ENCODE data around the gene CAMKK1. TPM values are rescaled to one million over a fixed set of nuclear protein-coding genes. Genes with fewer than 3 reads are reported as not detected.

Gene CAMKK1
- total RNA-seq, 1 experiment from 2014 or later = 9.6 TPM

- TF ChIP-seq NFYB (CRISPR knock-in tag; conservative IDR thresholded peaks at IDR 0.05; ENCODE audit: low read depth) (no peak), ZNF263 (CRISPR knock-in tag; IDR thresholded peaks at IDR 0.05; ENCODE audit: low read depth) (no peak)
Observed at GRCh38 chr17:3885970-3886369, 6.9 kb downstream of the CAMKK1 start (continued).

DNA sequence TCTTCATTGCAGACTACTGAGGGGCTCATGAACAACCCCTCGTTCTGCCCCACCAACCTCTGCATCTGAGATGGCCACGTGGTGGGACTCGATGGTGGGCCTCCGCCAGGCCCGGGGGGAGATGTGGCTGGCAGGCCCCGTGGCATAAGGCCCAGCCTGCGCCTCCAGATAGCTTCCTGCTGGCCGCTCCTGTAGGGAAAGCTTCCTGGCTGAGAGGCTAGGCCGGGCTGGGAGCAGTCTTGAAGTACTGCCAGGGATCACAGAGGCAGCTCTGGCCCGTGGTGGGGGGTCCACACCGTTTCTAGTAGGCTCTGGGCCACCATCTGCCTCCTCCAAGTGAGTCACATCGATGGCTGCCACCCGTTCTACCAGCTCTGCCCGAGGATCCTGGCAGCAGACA, 7.6 kb downstream of the CAMKK1 start:
- H3K36me3 Mint-ChIP-seq = 0 out of 2 replicates have a peak, but pooled peaks cover 5% of the 10 kb centered on the region
- H3K27ac Mint-ChIP-seq = no peak overlapping the region
- no peaks in the 10 kb centered on the region; the same call in 1 of the 2 replicates for H3K27me3 Mint-ChIP-seq (ENCODE audit: low read depth)
- ATAC-seq = no peak
- no peak overlapping the region for H3K4me3 Mint-ChIP-seq
- peaks cover 10% of the 10 kb centered on the region for H3K4me1 Mint-ChIP-seq
- ChIA-PET CTCF (interaction anchor here (1.0 to 1.7 kb wide), 2 partner anchors 29 to 39 kb away, joined by 4 to 7 read pairs; partner anchors contain the start of gene NCBP3), POLR2A (no interaction called here)
- DNase-seq (ENCODE audit: low spot score) = no peak
- TF ChIP-seq TP53 (CRISPR knock-in tag; IDR thresholded peaks at IDR 0.05) = no peak
- TF ChIP-seq ZNF263 (CRISPR knock-in tag; IDR thresholded peaks at IDR 0.05; ENCODE audit: low read depth) = no peak
- no peak for TF ChIP-seq ZNF423 (CRISPR knock-in tag; IDR thresholded peaks at IDR 0.05)
- TF ChIP-seq ATF1 (CRISPR knock-in tag; IDR thresholded peaks at IDR 0.05) = no peak
- no peak for TF ChIP-seq SP1 (CRISPR knock-in tag; conservative IDR thresholded peaks at IDR 0.05)
- no peak for TF ChIP-seq TCF7 (CRISPR knock-in tag; IDR thresholded peaks at IDR 0.05; ENCODE audit: low read depth)
- TF ChIP-seq, protein P1, sequence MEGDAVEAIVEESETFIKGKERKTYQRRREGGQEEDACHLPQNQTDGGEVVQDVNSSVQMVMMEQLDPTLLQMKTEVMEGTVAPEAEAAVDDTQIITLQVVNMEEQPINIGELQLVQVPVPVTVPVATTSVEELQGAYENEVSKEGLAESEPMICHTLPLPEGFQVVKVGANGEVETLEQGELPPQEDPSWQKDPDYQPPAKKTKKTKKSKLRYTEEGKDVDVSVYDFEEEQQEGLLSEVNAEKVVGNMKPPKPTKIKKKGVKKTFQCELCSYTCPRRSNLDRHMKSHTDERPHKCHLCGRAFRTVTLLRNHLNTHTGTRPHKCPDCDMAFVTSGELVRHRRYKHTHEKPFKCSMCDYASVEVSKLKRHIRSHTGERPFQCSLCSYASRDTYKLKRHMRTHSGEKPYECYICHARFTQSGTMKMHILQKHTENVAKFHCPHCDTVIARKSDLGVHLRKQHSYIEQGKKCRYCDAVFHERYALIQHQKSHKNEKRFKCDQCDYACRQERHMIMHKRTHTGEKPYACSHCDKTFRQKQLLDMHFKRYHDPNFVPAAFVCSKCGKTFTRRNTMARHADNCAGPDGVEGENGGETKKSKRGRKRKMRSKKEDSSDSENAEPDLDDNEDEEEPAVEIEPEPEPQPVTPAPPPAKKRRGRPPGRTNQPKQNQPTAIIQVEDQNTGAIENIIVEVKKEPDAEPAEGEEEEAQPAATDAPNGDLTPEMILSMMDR (IDR thresholded peaks at IDR 0.05) = no peak
- TF ChIP-seq E2F5 (CRISPR knock-in tag; IDR thresholded peaks at IDR 0.05) = no peak
- TF ChIP-seq KAT7 (CRISPR knock-in tag; IDR thresholded peaks at IDR 0.05; ENCODE audit: borderline replicate concordance) = no peak
- no peak for TF ChIP-seq CREM (CRISPR knock-in tag; IDR thresholded peaks at IDR 0.05)
- H3K9me3 Mint-ChIP-seq = no peaks in the 10 kb centered on the region

DNA sequence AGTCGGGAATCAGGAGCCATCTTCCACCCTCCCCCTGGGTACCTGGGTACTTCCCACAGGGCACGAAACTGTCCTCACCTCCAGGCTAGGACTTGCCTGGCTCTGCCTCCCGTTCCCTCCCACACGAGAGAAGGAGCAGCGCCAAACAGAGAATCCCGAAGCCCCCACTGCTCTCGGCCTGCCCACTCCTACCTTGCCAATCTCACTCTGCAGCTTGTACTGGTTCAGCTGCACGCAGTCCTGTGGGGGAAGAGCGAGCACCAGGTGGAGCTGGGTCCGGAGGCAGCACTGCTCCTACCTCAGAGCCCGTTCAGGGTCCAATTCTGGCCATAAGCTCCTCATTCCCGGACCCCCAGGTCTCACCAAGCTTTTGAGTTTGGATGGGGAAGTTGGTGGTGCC, 8.7 kb downstream of the CAMKK1 start:
- ChIA-PET CTCF (interaction anchor here (1.7 kb wide), 1 partner anchor 38 kb away, joined by 7 read pairs; the partner anchor contains the start of gene NCBP3), POLR2A (no interaction called here)
- ATAC-seq (no peak), DNase-seq (ENCODE audit: low spot score) (no peak)
- Mint-ChIP-seq H3K27ac (no peak overlapping the region), H3K27me3 (ENCODE audit: low read depth) (no peaks in the 10 kb centered on the region; the same call in 1 of the 2 replicates), H3K4me3 (no peak overlapping the region), H3K4me1 (peaks cover 9% of the 10 kb centered on the region), H3K9me3 (no peaks in the 10 kb centered on the region), H3K36me3 (peaks cover 5% of the 10 kb centered on the region; the same call in 1 of the 2 replicates)
- TF ChIP-seq ELF4 (CRISPR knock-in tag; IDR thresholded peaks at IDR 0.05; ENCODE audit: low read depth) (no peak), ZNF121 (CRISPR knock-in tag; IDR thresholded peaks at IDR 0.05) (no peak), NFE2L1 (CRISPR knock-in tag; IDR thresholded peaks at IDR 0.05) (no peak), FOXJ3 (CRISPR knock-in tag; IDR thresholded peaks at IDR 0.05; ENCODE audit: borderline replicate concordance) (no peak)
- TF ChIP-seq, protein P2, sequence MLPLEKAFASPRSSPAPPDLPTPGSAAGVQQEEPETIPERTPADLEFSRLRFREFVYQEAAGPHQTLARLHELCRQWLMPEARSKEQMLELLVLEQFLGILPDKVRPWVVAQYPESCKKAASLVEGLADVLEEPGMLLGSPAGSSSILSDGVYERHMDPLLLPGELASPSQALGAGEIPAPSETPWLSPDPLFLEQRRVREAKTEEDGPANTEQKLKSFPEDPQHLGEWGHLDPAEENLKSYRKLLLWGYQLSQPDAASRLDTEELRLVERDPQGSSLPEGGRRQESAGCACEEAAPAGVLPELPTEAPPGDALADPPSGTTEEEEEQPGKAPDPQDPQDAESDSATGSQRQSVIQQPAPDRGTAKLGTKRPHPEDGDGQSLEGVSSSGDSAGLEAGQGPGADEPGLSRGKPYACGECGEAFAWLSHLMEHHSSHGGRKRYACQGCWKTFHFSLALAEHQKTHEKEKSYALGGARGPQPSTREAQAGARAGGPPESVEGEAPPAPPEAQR (CRISPR knock-in tag; IDR thresholded peaks at IDR 0.05) = no peak
- TF ChIP-seq, protein P3, sequence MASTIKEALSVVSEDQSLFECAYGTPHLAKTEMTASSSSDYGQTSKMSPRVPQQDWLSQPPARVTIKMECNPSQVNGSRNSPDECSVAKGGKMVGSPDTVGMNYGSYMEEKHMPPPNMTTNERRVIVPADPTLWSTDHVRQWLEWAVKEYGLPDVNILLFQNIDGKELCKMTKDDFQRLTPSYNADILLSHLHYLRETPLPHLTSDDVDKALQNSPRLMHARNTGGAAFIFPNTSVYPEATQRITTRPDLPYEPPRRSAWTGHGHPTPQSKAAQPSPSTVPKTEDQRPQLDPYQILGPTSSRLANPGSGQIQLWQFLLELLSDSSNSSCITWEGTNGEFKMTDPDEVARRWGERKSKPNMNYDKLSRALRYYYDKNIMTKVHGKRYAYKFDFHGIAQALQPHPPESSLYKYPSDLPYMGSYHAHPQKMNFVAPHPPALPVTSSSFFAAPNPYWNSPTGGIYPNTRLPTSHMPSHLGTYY (CRISPR knock-in tag; IDR thresholded peaks at IDR 0.05) = no peak
- TF ChIP-seq, protein P4, sequence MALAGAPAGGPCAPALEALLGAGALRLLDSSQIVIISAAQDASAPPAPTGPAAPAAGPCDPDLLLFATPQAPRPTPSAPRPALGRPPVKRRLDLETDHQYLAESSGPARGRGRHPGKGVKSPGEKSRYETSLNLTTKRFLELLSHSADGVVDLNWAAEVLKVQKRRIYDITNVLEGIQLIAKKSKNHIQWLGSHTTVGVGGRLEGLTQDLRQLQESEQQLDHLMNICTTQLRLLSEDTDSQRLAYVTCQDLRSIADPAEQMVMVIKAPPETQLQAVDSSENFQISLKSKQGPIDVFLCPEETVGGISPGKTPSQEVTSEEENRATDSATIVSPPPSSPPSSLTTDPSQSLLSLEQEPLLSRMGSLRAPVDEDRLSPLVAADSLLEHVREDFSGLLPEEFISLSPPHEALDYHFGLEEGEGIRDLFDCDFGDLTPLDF (CRISPR knock-in tag; IDR thresholded peaks at IDR 0.05) = no peak
